Neural progenitor cell (in vitro differentiated cells): Measurements from ENCODE around the gene FBXO10. TPM values are rescaled to one million over a fixed set of nuclear protein-coding genes. Genes with fewer than 3 reads are reported as not detected.
A peak's percentile ranks its signal among the peaks of the same experiment; 100 is the strongest.
"Not testable (repeated sequence)": the region's sequence is repeated elsewhere in the genome, so short reads cannot be mapped to it uniquely, and the experiment has no call there.

Experiments used
- DNase-seq: peaks from one replicate; pipeline ENCODE4 v3.0.0-alpha.2; 2016; ENCODE audit warnings: low spot score
- H2AFZ ChIP-seq: fragments of 200-600 bp; sonication (generic); replicated peaks from 2 replicates; pipeline ENCODE4 v1.6.1; 2016; ENCODE audit warnings: antibody characterized with exemption
- H3F3A ChIP-seq: fragments of 200-600 bp; sonication (generic); 2 replicates; pipeline ENCODE4 v1.6.1; 2016; ENCODE audit warnings: antibody characterized with exemption, low read depth
- H3K27ac ChIP-seq: fragments of 200-600 bp; sonication (generic); 2 replicates; pipeline ENCODE4 v1.5.1; 2016; ENCODE audit warnings: mild to moderate bottlenecking
- H3K27me3 ChIP-seq: fragments of 200-600 bp; sonication (generic); 2 replicates; pipeline ENCODE4 v1.6.1; 2016; ENCODE audit warnings: mild to moderate bottlenecking, moderate library complexity
- H3K36me3 ChIP-seq: fragments of 200-600 bp; sonication (generic); 2 replicates; pipeline ENCODE4 v1.5.1; 2016
- H3K4me1 ChIP-seq: fragments of 200-600 bp; sonication (generic); 2 replicates; pipeline ENCODE4 v1.6.1; 2016; ENCODE audit warnings: mixed run types
- H3K4me2 ChIP-seq: fragments of 200-600 bp; sonication (generic); 2 replicates; pipeline ENCODE4 v1.6.1; 2016
- H3K4me3 ChIP-seq: fragments of 200-600 bp; sonication (generic); 2 replicates; pipeline ENCODE4 v1.5.1; 2016
- H3K79me2 ChIP-seq: fragments of 200-600 bp; sonication (generic); 2 replicates; pipeline ENCODE4 v1.6.1; 2016; ENCODE audit warnings: low read depth
- H3K9ac ChIP-seq: fragments of 200-600 bp; sonication (generic); 2 replicates; pipeline ENCODE4 v1.6.1; 2016
- H3K9me3 ChIP-seq: fragments of 200-600 bp; sonication (generic); 2 replicates; pipeline ENCODE4 v1.5.1; 2016; ENCODE audit warnings: low read depth
- H4K20me1 ChIP-seq: fragments of 200-600 bp; sonication (generic); 2 replicates; pipeline ENCODE4 v1.6.1; 2016; ENCODE audit warnings: low read depth
- H3K27ac Mint-ChIP-seq: 3 replicates; pipeline ENCODE4 v1.8.0; 2021; ENCODE audit warnings: mixed read lengths
- H3K27me3 Mint-ChIP-seq: 2 replicates; pipeline ENCODE4 v1.8.0; 2022; ENCODE audit warnings: low read depth, mild to moderate bottlenecking, inconsistent platforms, moderate library complexity, mixed read lengths; ENCODE audit not compliant: insufficient read depth
- H3K36me3 Mint-ChIP-seq: 3 replicates; pipeline ENCODE4 v1.8.0; 2021; ENCODE audit warnings: mixed read lengths
- H3K4me1 Mint-ChIP-seq: 3 replicates; pipeline ENCODE4 v1.8.0; 2021; ENCODE audit warnings: mixed read lengths
- H3K4me3 Mint-ChIP-seq: 3 replicates; pipeline ENCODE4 v1.8.0; 2021; ENCODE audit warnings: mild to moderate bottlenecking, moderate library complexity, mixed read lengths
- H3K9me3 Mint-ChIP-seq: 3 replicates; pipeline ENCODE4 v1.8.0; 2020; ENCODE audit warnings: mixed read lengths
- EZH2 ChIP-seq: fragments of 200-600 bp; sonication (generic); IDR thresholded peaks from 2 replicates; pipeline ENCODE4 v1.6.1; 2017; ENCODE audit warnings: antibody characterized with exemption, mild to moderate bottlenecking, moderate library complexity
- EZH2phosphoT487 ChIP-seq: fragments of 200-600 bp; sonication (generic); IDR thresholded peaks from 2 replicates; pipeline ENCODE4 v1.6.1; 2017; ENCODE audit warnings: antibody characterized with exemption
- total RNA-seq: library from RNA; depleted of rRNA; stranded (reverse); fragments of >200 nt; gene quantifications from 2 replicates; pipeline ENCODE4 v1.2.3, GENCODE V29; 2015; ENCODE audit warnings: low replicate concordance
- TF ChIP-seq, protein P1 (sequence below): fragments of 200-600 bp; sonication (generic); IDR thresholded peaks from 2 replicates; pipeline ENCODE4 v1.5.1; 2017; ENCODE audit warnings: antibody characterized with exemption, mild to moderate bottlenecking

Gene FBXO10
- total RNA-seq, 1 donor from 2014 or later: 13.4 TPM

DNA sequence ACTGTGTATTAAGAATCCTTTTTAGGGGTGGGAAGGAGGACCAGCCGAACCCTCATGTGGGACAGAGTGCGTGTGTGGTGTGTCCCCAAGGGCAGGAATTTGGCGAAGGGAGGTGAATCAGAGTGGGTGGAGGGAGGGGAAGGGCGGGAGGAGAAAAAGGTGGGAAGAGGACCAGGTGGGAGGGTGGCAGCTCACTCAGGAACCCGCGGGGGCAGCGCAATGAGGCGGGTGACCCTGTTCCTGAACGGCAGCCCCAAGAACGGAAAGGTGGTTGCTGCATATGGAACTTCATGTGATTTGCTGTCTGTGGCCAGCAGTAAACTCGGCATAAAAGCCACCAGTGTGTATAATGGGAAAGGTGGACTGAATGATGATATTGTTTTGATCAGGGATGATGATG is 99.2 kb downstream of the FBXO10 start:
- H3K9me3 ChIP-seq: peaks cover 8% of the 10 kb centered on the region
- no peak for DNase-seq
- Mint-ChIP-seq H3K4me1 (peaks cover 12% of the 10 kb centered on the region), H3K27me3 (peaks cover 14% of the 10 kb centered on the region), H3K4me3 (no peak overlapping the region), H3K27ac (no peak overlapping the region), H3K9me3 (peaks cover 25% of the 10 kb centered on the region), H3K36me3 (no peaks in the 10 kb centered on the region)
- no peaks in the 10 kb centered on the region for H3K36me3 ChIP-seq
- no peak overlapping the region for H3K4me2 ChIP-seq
- no peak overlapping the region for H3K9ac ChIP-seq
- no peak overlapping the region for H2AFZ ChIP-seq
- H3K4me3 ChIP-seq: no peak overlapping the region
- H3K27me3 ChIP-seq: no peaks in the 10 kb centered on the region
- peaks cover 6% of the 10 kb centered on the region for H3K4me1 ChIP-seq
- H3K79me2 ChIP-seq: no peaks in the 10 kb centered on the region
- no peaks in the 10 kb centered on the region for H4K20me1 ChIP-seq
- no peak overlapping the region for H3K27ac ChIP-seq
- H3F3A ChIP-seq: peaks cover 23% of the 10 kb centered on the region
- TF ChIP-seq, protein P1, sequence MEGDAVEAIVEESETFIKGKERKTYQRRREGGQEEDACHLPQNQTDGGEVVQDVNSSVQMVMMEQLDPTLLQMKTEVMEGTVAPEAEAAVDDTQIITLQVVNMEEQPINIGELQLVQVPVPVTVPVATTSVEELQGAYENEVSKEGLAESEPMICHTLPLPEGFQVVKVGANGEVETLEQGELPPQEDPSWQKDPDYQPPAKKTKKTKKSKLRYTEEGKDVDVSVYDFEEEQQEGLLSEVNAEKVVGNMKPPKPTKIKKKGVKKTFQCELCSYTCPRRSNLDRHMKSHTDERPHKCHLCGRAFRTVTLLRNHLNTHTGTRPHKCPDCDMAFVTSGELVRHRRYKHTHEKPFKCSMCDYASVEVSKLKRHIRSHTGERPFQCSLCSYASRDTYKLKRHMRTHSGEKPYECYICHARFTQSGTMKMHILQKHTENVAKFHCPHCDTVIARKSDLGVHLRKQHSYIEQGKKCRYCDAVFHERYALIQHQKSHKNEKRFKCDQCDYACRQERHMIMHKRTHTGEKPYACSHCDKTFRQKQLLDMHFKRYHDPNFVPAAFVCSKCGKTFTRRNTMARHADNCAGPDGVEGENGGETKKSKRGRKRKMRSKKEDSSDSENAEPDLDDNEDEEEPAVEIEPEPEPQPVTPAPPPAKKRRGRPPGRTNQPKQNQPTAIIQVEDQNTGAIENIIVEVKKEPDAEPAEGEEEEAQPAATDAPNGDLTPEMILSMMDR: no peak
- TF ChIP-seq EZH2 (no peak), EZH2phosphoT487 (no peak)

DNA sequence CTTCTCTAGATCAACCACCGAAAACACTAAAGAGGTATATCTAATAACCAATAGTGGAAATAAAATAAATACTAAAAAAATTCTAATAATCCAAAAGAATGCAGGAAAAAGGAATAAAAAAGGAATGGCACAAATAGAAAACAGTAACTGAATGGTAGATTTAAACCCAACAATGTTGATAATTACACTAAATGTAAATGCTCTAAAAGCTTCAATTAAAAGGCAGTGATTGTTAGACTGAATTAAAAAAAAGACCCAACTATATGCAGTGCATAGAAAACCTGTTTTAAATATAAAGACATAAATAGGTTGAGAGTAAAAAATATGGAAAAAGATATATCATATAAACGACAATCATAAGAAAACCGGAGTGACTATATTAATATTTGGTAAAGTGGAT is 101.7 kb downstream of the FBXO10 start:
- no peaks in the 10 kb centered on the region for H3K36me3 Mint-ChIP-seq
- Histone ChIP-seq H4K20me1 (no peaks in the 10 kb centered on the region), H3K79me2 (no peaks in the 10 kb centered on the region), H3K4me3 (no peak overlapping the region), H3K27me3 (no peaks in the 10 kb centered on the region), H3K9ac (no peak overlapping the region), H3K27ac (no peak overlapping the region), H2AFZ (no peak overlapping the region), H3F3A (peaks cover 32% of the 10 kb centered on the region), H3K4me1 (peaks cover 16% of the 10 kb centered on the region), H3K4me2 (no peak overlapping the region), H3K9me3 (peaks cover 8% of the 10 kb centered on the region), H3K36me3 (no peaks in the 10 kb centered on the region)
- peaks cover 18% of the 10 kb centered on the region for H3K4me1 Mint-ChIP-seq
- peaks cover 14% of the 10 kb centered on the region for H3K27me3 Mint-ChIP-seq
- no peak for TF ChIP-seq EZH2
- TF ChIP-seq, protein P1: no peak
- no peak for DNase-seq
- H3K27ac Mint-ChIP-seq: no peak overlapping the region
- peaks cover 25% of the 10 kb centered on the region for H3K9me3 Mint-ChIP-seq
- no peak overlapping the region for H3K4me3 Mint-ChIP-seq

DNA sequence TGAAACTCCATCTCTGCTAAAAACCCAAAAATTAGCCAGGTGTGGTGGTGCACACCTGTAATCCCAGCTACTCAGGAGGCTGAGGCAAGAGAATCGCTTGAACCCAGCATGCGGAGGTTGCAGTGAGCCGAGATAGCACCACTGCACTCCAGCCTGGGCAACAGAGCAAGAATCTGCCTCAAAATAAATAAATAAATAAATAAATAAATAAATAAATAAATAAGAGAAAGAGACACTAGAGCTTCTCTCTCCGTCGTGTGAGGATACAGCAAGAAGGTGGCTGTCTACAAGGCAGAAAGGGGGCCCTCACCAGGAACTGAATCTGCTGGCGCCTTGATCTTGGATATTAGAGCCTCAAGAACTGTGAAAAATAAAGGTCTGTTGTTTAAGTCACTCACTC is 102.2 kb downstream of the FBXO10 start:
- H3K27me3 Mint-ChIP-seq: peaks cover 14% of the 10 kb centered on the region
- not testable (repeated sequence) for H3K9ac ChIP-seq, H3K36me3 ChIP-seq, H3K9me3 ChIP-seq, H3K27ac Mint-ChIP-seq, H2AFZ ChIP-seq, H3K27ac ChIP-seq, H3K4me3 Mint-ChIP-seq, H3K27me3 ChIP-seq, H3K4me2 ChIP-seq, H4K20me1 ChIP-seq, H3K36me3 Mint-ChIP-seq, DNase-seq, H3K79me2 ChIP-seq, H3K4me3 ChIP-seq
- H3K9me3 Mint-ChIP-seq: peaks cover 25% of the 10 kb centered on the region
- H3K4me1 Mint-ChIP-seq: peaks cover 18% of the 10 kb centered on the region
- Histone ChIP-seq H3K4me1 (peaks cover 16% of the 10 kb centered on the region), H3F3A (peaks cover 32% of the 10 kb centered on the region)

DNA sequence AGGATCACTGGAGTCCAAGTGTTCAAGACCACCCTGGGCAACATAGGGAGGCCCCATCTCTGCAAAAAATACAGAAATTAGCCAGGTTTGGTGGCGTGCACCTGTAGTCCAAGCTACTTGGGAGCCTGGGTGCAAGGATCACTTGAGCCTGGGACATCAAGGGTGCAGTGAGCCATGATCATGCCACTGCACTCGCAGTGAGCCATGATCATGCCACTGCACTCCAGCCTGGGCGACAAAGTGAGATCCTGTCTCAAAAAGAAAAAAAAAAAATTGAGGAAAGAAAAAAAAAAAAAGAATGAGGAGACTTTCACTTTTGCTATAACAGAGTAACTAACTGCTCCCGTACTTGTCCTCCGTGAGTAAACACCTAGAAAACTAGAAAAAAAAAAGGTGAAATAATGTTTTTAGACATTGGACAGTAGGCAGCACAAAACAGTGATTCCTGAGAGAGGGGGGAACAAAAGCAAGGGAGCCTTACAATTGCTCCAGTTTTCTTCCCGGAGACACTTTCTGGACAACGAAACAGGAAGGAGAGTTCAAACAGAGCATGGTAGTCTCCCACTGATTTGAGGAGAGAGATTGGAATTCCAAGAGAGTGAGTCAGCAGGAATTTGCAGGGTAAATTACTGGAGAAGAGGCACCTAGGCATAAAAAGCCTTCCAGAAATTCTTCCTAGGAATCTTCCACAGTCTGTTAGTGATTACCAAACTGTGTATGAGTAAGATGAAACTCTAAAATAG is 104.1 kb downstream of the FBXO10 start:
- peak overlapping the region; percentile 72 for H3K4me3 Mint-ChIP-seq
- Histone ChIP-seq H3K27me3 (no peaks in the 10 kb centered on the region), H3K79me2 (no peaks in the 10 kb centered on the region), H3K9me3 (peaks cover 8% of the 10 kb centered on the region), H3K4me2 (peak overlapping the region; percentile 36), H3F3A (peaks cover 37% of the 10 kb centered on the region), H3K27ac (peak overlapping the region; percentile 84), H3K9ac (no peak overlapping the region), H4K20me1 (no peaks in the 10 kb centered on the region), H3K36me3 (no peaks in the 10 kb centered on the region), H3K4me3 (no peak overlapping the region), H2AFZ (peak overlapping the region; percentile 1), H3K4me1 (peaks cover 17% of the 10 kb centered on the region)
- peak overlapping the region; percentile 96 for H3K27ac Mint-ChIP-seq
- peak; percentile 71 for DNase-seq
- no peak for TF ChIP-seq EZH2
- no peak for TF ChIP-seq EZH2phosphoT487
- TF ChIP-seq, protein P1: no peak
- H3K36me3 Mint-ChIP-seq: no peaks in the 10 kb centered on the region
- H3K27me3 Mint-ChIP-seq: peaks cover 14% of the 10 kb centered on the region
- H3K9me3 Mint-ChIP-seq: peaks cover 25% of the 10 kb centered on the region
- H3K4me1 Mint-ChIP-seq: peaks cover 18% of the 10 kb centered on the region
